GM12878 (cell line): ENCODE measurements around the gene RHOF. TPM values are rescaled to one million over a fixed set of nuclear protein-coding genes. Genes with fewer than 3 reads are reported as not detected.

Experiments
- CHD1 ChIP-seq: IDR thresholded peaks from 2 replicates; pipeline ENCODE4 v1.6.1; 2012; ENCODE audit warnings: low read depth, low read length, improper control_type of control experiment
- EGR1 ChIP-seq, 2 experiments: IDR thresholded peaks; 1 replicate in 1 of 2; 2 replicates in 1 of 2; pipeline ENCODE4 v1.6.1; 2011 to 2012; ENCODE audit warnings: low read depth in 2 of 2, low read length in 2 of 2, borderline replicate concordance in 1 of 2, mild to moderate bottlenecking in 1 of 2, moderate library complexity in 1 of 2
- NR2F1 ChIP-seq: fragments of 450-650 bp; conservative IDR thresholded peaks from 2 replicates; pipeline ENCODE4 v1.6.1; 2017; ENCODE audit warnings: mild to moderate bottlenecking
- ZNF217 ChIP-seq: fragments of 450-650 bp; IDR thresholded peaks from 2 replicates; pipeline ENCODE4 v1.6.1; 2017; ENCODE audit warnings: antibody characterized with exemption, mild to moderate bottlenecking
- polyA plus RNA-seq, 11 experiments: library from polyadenylated mRNA; depleted of rRNA in 4 of 11; unstranded in 6 of 11; stranded (reverse) in 5 of 11; fragments of >200 nt; fragmentation: Nextera tagmentation in 4 of 11; fragmentation: Illumina TruSeq in 1 of 11; extraction: Ambion mirVana in 4 of 11; extraction: Trizol in 1 of 11; gene quantifications; 1 replicate in 1 of 11; 2 replicates in 10 of 11; pipeline versions ENCODE4 v1.2.1 to v1.2.3, GENCODE V29; 2011 to 2016; ENCODE audit warnings: inconsistent platforms in 2 of 11, missing spikeins in 2 of 11, low read depth in 1 of 11
- total RNA-seq, 4 experiments: library from RNA; depleted of rRNA in 3 of 4; stranded (reverse); fragments of >200 nt in 3 of 4; fragmentation: Illumina TruSeq in 1 of 4; extraction: Trizol in 1 of 4; gene quantifications; 2 replicates each; pipeline versions ENCODE4 v1.2.1 to v1.2.3, GENCODE V29; 2013 to 2021
- TF ChIP-seq, protein P1 (sequence below): IDR thresholded peaks from 2 replicates; pipeline ENCODE4 v1.6.1; 2011; ENCODE audit warnings: low read depth, mild to moderate bottlenecking, low read length, moderate library complexity, borderline replicate concordance; ENCODE audit errors: extremely low read depth
- TF ChIP-seq, protein P2 (sequence below): fragments of 450-650 bp; IDR thresholded peaks from 2 replicates; pipeline ENCODE4 v1.6.1; 2017; ENCODE audit warnings: mild to moderate bottlenecking
- TF ChIP-seq, protein P3 (sequence below): fragments of 450-650 bp; IDR thresholded peaks from 2 replicates; pipeline ENCODE4 v1.6.1; 2017; ENCODE audit warnings: mild to moderate bottlenecking, moderate library complexity

Gene RHOF
- total and polyA plus RNA-seq, 10 of the 15 experiments (the other 5 are each of a cell fraction or from before 2014, with no cell fraction given) = 6.1 to 78.7 (median 39.7) TPM

DNA sequence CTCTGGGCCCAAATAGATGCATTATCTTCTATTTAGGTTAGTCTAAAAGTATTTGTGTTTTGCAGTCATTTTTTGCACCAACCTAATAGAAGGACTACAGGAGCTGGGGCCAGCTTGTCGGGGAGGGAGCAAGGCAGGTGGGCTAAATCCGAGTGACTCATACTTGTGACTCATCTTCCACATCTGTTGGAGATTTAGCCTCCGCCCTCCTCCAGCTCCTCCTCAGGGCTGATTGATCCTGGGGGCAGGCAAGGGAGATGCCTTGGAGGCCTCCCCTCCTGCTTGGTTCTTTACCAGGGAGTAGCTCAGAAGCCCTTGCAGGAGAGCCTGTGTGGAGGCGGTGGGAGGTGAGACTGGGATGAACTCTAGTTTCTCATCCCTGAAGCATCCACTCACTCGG is 27.9 kb downstream of the RHOF start (continued):
- TF ChIP-seq EGR1 (IDR thresholded peaks at IDR 0.05; ENCODE audit: borderline replicate concordance in 1 of 2, low read depth in 2 of 2, low read length in 2 of 2) (no peak), ZNF217 (no peak), CHD1 (no peak), NR2F1 (no peak)
- TF ChIP-seq, protein P1, sequence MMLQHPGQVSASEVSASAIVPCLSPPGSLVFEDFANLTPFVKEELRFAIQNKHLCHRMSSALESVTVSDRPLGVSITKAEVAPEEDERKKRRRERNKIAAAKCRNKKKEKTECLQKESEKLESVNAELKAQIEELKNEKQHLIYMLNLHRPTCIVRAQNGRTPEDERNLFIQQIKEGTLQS = no peak
- TF ChIP-seq, protein P2, sequence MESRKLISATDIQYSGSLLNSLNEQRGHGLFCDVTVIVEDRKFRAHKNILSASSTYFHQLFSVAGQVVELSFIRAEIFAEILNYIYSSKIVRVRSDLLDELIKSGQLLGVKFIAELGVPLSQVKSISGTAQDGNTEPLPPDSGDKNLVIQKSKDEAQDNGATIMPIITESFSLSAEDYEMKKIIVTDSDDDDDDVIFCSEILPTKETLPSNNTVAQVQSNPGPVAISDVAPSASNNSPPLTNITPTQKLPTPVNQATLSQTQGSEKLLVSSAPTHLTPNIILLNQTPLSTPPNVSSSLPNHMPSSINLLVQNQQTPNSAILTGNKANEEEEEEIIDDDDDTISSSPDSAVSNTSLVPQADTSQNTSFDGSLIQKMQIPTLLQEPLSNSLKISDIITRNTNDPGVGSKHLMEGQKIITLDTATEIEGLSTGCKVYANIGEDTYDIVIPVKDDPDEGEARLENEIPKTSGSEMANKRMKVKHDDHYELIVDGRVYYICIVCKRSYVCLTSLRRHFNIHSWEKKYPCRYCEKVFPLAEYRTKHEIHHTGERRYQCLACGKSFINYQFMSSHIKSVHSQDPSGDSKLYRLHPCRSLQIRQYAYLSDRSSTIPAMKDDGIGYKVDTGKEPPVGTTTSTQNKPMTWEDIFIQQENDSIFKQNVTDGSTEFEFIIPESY = no peak
- TF ChIP-seq, protein P3, sequence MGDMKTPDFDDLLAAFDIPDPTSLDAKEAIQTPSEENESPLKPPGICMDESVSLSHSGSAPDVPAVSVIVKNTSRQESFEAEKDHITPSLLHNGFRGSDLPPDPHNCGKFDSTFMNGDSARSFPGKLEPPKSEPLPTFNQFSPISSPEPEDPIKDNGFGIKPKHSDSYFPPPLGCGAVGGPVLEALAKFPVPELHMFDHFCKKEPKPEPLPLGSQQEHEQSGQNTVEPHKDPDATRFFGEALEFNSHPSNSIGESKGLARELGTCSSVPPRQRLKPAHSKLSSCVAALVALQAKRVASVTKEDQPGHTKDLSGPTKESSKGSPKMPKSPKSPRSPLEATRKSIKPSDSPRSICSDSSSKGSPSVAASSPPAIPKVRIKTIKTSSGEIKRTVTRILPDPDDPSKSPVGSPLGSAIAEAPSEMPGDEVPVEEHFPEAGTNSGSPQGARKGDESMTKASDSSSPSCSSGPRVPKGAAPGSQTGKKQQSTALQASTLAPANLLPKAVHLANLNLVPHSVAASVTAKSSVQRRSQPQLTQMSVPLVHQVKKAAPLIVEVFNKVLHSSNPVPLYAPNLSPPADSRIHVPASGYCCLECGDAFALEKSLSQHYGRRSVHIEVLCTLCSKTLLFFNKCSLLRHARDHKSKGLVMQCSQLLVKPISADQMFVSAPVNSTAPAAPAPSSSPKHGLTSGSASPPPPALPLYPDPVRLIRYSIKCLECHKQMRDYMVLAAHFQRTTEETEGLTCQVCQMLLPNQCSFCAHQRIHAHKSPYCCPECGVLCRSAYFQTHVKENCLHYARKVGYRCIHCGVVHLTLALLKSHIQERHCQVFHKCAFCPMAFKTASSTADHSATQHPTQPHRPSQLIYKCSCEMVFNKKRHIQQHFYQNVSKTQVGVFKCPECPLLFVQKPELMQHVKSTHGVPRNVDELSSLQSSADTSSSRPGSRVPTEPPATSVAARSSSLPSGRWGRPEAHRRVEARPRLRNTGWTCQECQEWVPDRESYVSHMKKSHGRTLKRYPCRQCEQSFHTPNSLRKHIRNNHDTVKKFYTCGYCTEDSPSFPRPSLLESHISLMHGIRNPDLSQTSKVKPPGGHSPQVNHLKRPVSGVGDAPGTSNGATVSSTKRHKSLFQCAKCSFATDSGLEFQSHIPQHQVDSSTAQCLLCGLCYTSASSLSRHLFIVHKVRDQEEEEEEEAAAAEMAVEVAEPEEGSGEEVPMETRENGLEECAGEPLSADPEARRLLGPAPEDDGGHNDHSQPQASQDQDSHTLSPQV = no peak
